GM10248 (cell line): ENCODE data around the gene SERTAD2.

Experiments used
- CTCF ChIA-PET: fragments of 300-600 bp; sonication (Branson Sonifier 250); formaldehyde crosslinking; extraction: SDS; loops from one replicate; lab custom pipeline; 2021; ENCODE audit warnings: antibody characterized with exemption; lab: Yijun Ruan, JAX
- POLR2A ChIA-PET: fragments of 350-650 bp; sonication (Branson Sonifier 250); formaldehyde crosslinking; extraction: SDS; loops from one replicate; lab custom pipeline; 2020; ENCODE audit warnings: antibody characterized with exemption; lab: Yijun Ruan, JAX
- DNase-seq: peaks from one replicate; pipeline ENCODE4 v3.0.0; 2012; ENCODE audit errors: extremely low spot score
- TF ChIP-seq, protein P1 (sequence below): IDR thresholded peaks from 2 replicates; pipeline ENCODE4 v1.5.1; 2012; ENCODE audit warnings: mild to moderate bottlenecking, low read depth; ENCODE audit errors: extremely low read depth, missing control alignments, control extremely low read depth

Gene SERTAD2

DNA sequence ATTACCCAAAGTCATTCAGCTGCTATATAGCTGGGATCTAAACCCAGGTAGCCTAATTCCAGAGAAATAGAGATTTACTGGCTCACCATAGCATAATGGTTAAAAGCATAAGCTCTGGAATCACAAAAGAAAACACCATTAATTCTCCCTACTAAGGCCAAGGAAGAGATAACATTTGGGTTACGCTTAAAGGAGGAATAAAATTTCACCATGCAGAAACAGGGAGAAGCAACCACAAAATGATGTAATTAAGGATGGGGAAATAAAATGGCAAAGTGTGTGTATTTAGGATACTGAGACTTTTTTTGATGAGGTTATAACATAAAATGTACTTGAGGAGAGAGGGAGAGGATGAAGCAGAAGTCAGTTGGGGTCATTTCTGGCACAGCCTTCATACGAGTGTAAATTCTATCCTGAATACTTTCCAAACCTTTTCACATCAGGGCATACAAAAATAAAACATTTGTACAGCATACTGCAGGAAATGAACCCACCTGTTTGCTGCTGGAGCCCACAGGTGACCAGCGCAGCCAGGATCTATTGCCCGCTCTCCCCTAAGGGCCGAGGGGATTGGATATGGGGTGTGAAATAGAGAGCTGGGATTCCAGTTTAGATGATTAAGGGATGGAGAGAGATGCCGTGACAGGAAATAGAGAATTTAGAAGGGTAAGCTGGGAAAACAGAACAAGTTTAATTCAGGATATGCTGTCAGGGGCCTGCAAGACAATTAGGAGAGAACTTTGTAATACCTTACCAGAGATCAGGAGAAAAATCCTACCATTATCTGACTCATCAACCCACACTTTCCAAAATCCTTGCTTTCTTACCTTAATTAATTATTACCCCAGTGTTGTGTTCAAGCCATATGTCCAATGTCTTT lies 43.8 kb upstream of the SERTAD2 start:
- ChIA-PET CTCF (interaction anchor here (1.2 to 2.3 kb wide), 9 partner anchors 11 to 95 kb away, joined by 3 to 16 read pairs (median 8); no protein-coding TSS in a partner anchor), POLR2A (interaction anchor here (2.5 kb wide), 1 partner anchor 44 kb away, joined by 12 read pairs; the partner anchor contains the start of gene SERTAD2)
- DNase-seq = no peak
- TF ChIP-seq, protein P1, sequence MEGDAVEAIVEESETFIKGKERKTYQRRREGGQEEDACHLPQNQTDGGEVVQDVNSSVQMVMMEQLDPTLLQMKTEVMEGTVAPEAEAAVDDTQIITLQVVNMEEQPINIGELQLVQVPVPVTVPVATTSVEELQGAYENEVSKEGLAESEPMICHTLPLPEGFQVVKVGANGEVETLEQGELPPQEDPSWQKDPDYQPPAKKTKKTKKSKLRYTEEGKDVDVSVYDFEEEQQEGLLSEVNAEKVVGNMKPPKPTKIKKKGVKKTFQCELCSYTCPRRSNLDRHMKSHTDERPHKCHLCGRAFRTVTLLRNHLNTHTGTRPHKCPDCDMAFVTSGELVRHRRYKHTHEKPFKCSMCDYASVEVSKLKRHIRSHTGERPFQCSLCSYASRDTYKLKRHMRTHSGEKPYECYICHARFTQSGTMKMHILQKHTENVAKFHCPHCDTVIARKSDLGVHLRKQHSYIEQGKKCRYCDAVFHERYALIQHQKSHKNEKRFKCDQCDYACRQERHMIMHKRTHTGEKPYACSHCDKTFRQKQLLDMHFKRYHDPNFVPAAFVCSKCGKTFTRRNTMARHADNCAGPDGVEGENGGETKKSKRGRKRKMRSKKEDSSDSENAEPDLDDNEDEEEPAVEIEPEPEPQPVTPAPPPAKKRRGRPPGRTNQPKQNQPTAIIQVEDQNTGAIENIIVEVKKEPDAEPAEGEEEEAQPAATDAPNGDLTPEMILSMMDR = no peak

DNA sequence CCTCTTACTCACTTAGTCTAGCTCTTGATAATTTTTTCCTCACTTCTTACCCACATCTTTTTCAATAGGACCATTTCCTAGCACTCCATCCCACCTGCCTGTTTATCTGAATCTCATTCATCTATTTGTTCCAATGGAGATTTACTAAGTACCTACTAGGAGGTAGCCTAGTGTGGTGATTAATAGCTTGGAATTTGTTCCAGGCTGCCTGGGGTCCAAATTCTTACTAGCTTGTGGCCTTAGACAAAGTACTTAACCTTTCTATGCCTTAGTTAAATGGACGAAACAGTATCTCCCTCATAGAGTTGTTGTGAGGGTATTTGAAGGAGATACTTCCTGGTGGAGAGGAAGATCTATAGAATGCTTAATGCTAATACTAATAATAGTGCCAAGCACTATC lies 42.9 kb upstream of the SERTAD2 start:
- POLR2A ChIA-PET = interaction anchor here (2.5 kb wide), 1 partner anchor 43 kb away, joined by 12 read pairs; the partner anchor contains the start of gene SERTAD2
- CTCF ChIA-PET = interaction anchor here (0.9 to 3.2 kb wide), 20 partner anchors 8 to 176 kb away, joined by 3 to 16 read pairs (median 6); partner anchors contain the start of gene SERTAD2
- TF ChIP-seq, protein P1 = no peak
- no peak for DNase-seq

DNA sequence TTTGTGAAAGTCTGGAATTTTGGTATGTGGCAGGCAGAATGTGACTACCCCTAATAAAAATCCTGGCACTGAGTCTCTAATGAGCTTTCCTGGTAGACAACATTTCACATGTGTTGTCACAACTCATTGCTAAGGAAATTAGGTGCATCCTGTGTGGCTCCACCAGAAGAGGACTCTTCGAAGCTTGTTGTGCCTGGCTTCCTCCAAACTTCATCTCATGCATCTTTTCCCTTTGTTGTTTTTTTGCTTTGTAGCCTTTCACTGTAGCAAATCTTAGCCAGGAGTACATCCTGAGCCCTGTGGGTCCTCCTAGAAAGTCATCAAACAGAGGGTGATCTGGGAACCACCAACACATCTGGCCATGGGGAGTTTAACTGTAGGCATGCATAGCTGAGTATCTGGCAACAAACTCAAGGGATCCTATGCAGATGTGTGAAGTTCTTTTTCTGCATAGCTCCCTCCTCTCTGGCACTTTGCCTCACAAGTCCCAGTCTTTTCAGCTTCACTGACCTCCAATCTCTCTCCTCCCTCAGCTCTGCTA lies 42.1 kb upstream of the SERTAD2 start:
- DNase-seq = no peak
- POLR2A ChIA-PET = interaction anchor here (1.0 to 2.5 kb wide), 2 partner anchors 42 to 55 kb away, joined by 4 to 12 read pairs; partner anchors contain the start of gene SERTAD2
- CTCF ChIA-PET = interaction anchor here (0.9 to 3.2 kb wide), 20 partner anchors 9 to 177 kb away, joined by 3 to 16 read pairs (median 6); partner anchors contain the start of gene SERTAD2
- TF ChIP-seq, protein P1 = no peak

DNA sequence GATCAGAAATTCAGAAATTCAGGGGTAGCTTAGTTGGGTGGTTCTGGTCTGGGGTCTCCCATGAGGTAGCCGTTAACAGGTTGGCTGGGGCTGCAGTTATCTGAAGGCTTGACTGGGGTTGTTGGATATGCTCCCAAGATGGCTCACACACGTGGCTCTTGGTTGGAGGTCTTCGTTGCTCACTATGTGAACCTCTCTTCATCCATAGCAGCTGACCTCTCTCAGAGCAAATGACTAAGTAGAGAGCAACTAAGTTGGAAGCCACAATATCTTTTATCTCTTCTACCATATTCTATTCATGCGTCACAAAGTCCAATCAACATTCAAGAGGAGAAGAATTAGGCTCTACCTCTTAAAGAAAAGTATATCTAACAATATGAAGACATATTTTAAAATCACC lies 38.7 kb upstream of the SERTAD2 start:
- POLR2A ChIA-PET = no interaction called here
- TF ChIP-seq, protein P1 = no peak
- CTCF ChIA-PET = interaction anchor here (0.7 to 1.4 kb wide), 4 partner anchors 11 to 46 kb away, joined by 3 to 4 read pairs (median 4); no protein-coding TSS in a partner anchor
- no peak for DNase-seq

DNA sequence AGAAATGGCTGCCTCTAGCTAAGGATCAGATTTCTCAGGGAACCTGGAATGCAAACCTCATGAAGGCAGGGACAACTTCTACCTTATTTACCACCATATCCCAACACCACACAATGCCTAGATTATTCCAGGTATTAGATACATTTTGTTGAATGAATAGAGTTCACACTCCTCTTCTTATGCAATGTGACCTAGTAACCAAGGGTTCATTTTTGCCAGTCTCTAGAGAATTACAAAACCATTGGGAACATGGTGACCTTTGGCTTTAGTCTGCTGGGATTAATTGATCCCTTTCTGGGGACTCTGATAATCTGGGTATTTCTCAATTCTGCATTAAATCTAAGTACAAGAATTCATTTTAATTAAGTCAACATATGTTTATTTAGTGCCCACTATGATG lies 35.2 kb upstream of the SERTAD2 start:
- ChIA-PET CTCF (interaction anchor here (0.9 to 1.7 kb wide), 6 partner anchors 11 to 52 kb away, joined by 3 to 10 read pairs (median 3); no protein-coding TSS in a partner anchor), POLR2A (no interaction called here)
- no peak for DNase-seq
- TF ChIP-seq, protein P1 = no peak
